K562 (cell line): ENCODE measurements around the gene PPM1E. TPM values are rescaled to one million over a fixed set of nuclear protein-coding genes. Genes with fewer than 3 reads are reported as not detected.

ENCODE experiments used
- ATAC-seq: fragments of 200-7000 bp; cut with Tn5 transposase; 3 replicates; pipeline ENCODE4 v1.9.1; 2020; ENCODE audit warnings: moderate library complexity
- BruUV-seq: library from RNA; stranded (reverse); fragments of 400-500 nt; replicated peaks from 2 replicates; lab custom pipeline; 2021; lab: Mats Ljungman, UMichigan
- CTCF ChIA-PET: fragments of 300-600 bp; formaldehyde crosslinking; extraction: SDS; loops from one replicate; lab custom pipeline; 2021; ENCODE audit warnings: low intra/inter-chr PET ratio; lab: Yijun Ruan, JAX
- POLR2A ChIA-PET: fragments of 300-600, 350-650 bp; sonication (Branson Sonifier 250); formaldehyde crosslinking; extraction: SDS; loops from one replicate; lab custom pipeline; 2021; ENCODE audit warnings: antibody characterized with exemption, inconsistent platforms; lab: Yijun Ruan, JAX
- DNase-seq, 4 experiments: peaks; one replicate each; pipeline versions ENCODE4 v3.0.0 to v3.0.0-alpha.2; 2011 to 2018; ENCODE audit warnings: low spot score in 3 of 4, mixed read lengths in 3 of 4; ENCODE audit errors: extremely low read depth in 1 of 4
- FAIRE-seq: peaks from 2 replicates; lab custom pipeline; 2011; peaks lifted over from hg19 to GRCh38; lab: Jason Lieb, UNC
- H2AFZ ChIP-seq: 2 replicates; pipeline ENCODE4 v1.6.0; 2011; ENCODE audit warnings: low read depth, low read length, control low read depth, inconsistent platforms
- H3K27ac ChIP-seq: fragments of 200-600 bp; 3 replicates; pipeline ENCODE4 v1.8.0; 2011; ENCODE audit warnings: low read depth, mild to moderate bottlenecking, control low read depth, inconsistent platforms, low read length, moderate library complexity, mixed read lengths; ENCODE audit errors: extremely low read depth
- H3K27me3 ChIP-seq, 2 experiments: fragments of 300-600 bp in 1 of 2; 2 replicates in 1 of 2; 3 replicates in 1 of 2; pipeline versions ENCODE4 v1.6.0 to v1.8.0; 2011; ENCODE audit warnings: inconsistent platforms in 2 of 2, low read length in 2 of 2, mild to moderate bottlenecking in 1 of 2, mixed read lengths in 1 of 2, moderate library complexity in 1 of 2; ENCODE audit not compliant: control insufficient read depth in 2 of 2, insufficient read depth in 2 of 2
- H3K36me3 ChIP-seq: fragments of 300-600 bp; 3 replicates; pipeline ENCODE4 v1.8.0; 2011; ENCODE audit warnings: mild to moderate bottlenecking, low read length, inconsistent platforms; ENCODE audit not compliant: control insufficient read depth, insufficient read depth
- H3K4me1 ChIP-seq, 2 experiments: fragments of 200-600 bp in 1 of 2; replicated peaks in 1 of 2; 2 replicates in 1 of 2; 3 replicates in 1 of 2; pipeline versions ENCODE4 v1.5.1 to v1.8.0; 2011; ENCODE audit warnings: inconsistent platforms in 2 of 2, low read length in 2 of 2, mild to moderate bottlenecking in 1 of 2, mixed read lengths in 1 of 2, moderate library complexity in 1 of 2; ENCODE audit not compliant: control insufficient read depth in 2 of 2, insufficient read depth in 2 of 2
- H3K4me2 ChIP-seq: 2 replicates; pipeline ENCODE4 v1.6.1; 2011; ENCODE audit warnings: low read length, control low read depth, inconsistent platforms, mixed read lengths; ENCODE audit not compliant: insufficient read depth
- H3K4me3 ChIP-seq: fragments of 200-600 bp; sonication (generic), shearing (Covaris generic); 2 replicates; pipeline ENCODE4 v1.5.1; 2016; ENCODE audit warnings: control low read depth, inconsistent platforms
- H3K79me2 ChIP-seq: fragments of 200-600 bp; 3 replicates; pipeline ENCODE4 v1.8.0; 2011; ENCODE audit warnings: low read length, inconsistent platforms; ENCODE audit not compliant: control insufficient read depth, insufficient read depth
- H3K9ac ChIP-seq, 2 experiments: 2 replicates each; pipeline versions ENCODE4 v1.6.0 to v1.6.1; 2011; ENCODE audit warnings: low read depth in 2 of 2, low read length in 2 of 2, control low read depth in 1 of 2, inconsistent platforms in 1 of 2, mild to moderate bottlenecking in 1 of 2, mixed read lengths in 1 of 2; ENCODE audit not compliant: insufficient read depth in 1 of 2
- H3K9me1 ChIP-seq: one replicate; pipeline ENCODE4 v1.6.0; 2011; ENCODE audit warnings: inconsistent platforms, mild to moderate bottlenecking, low read length, moderate library complexity; ENCODE audit not compliant: control insufficient read depth, insufficient read depth
- H3K9me3 ChIP-seq: replicated peaks from 2 replicates; pipeline ENCODE4 v1.5.1; 2011; ENCODE audit warnings: low read depth, low read length, inconsistent platforms; ENCODE audit not compliant: control insufficient read depth, insufficient read depth
- H4K20me1 ChIP-seq: replicated peaks from 2 replicates; pipeline ENCODE4 v1.6.1; 2011; ENCODE audit warnings: low read length, inconsistent platforms, mixed read lengths; ENCODE audit not compliant: control insufficient read depth, insufficient read depth
- BRCA1 ChIP-seq, 2 experiments: fragments of 450-650 bp in 1 of 2; sonication (generic) in 1 of 2; formaldehyde crosslinking in 1 of 2; IDR thresholded peaks; 2 replicates each; pipeline versions ENCODE4 v1.5.0 to v1.6.1; 2017 to 2020; ENCODE audit warnings: mild to moderate bottlenecking in 1 of 2, missing genetic modification reagents in 1 of 2
- C11orf30 ChIP-seq: fragments of 450-650 bp; IDR thresholded peaks from 2 replicates; pipeline ENCODE4 v1.6.1; 2016; ENCODE audit warnings: low read depth, mild to moderate bottlenecking
- KDM1A ChIP-seq, 2 experiments: fragments of 450-650 bp; IDR thresholded peaks; 2 replicates each; pipeline ENCODE4 v1.6.1; 2016; ENCODE audit warnings: mild to moderate bottlenecking in 2 of 2
- RBM25 ChIP-seq: fragments of 200-400 bp; formaldehyde crosslinking; IDR thresholded peaks from 2 replicates; pipeline ENCODE4 v1.6.1; 2018; ENCODE audit warnings: low read length, low read depth, moderate library complexity; ENCODE audit not compliant: severe bottlenecking
- STAT5A ChIP-seq: IDR thresholded peaks from 2 replicates; pipeline ENCODE4 v1.6.1; 2012; ENCODE audit warnings: low read length, inconsistent platforms, borderline replicate concordance
- TEAD2 ChIP-seq: fragments of 450-650 bp; IDR thresholded peaks from 2 replicates; pipeline ENCODE4 v1.6.1; 2016; ENCODE audit warnings: missing genetic modification characterization, control low read depth, missing compliant biosample characterization
- ZFX ChIP-seq: sonication (generic); formaldehyde crosslinking; IDR thresholded peaks from 2 replicates; pipeline ENCODE4 v1.8.0; 2022; ENCODE audit warnings: mild to moderate bottlenecking, missing genetic modification reagents, moderate library complexity
- ZNF143 ChIP-seq: sonication (generic); formaldehyde crosslinking; IDR thresholded peaks from 2 replicates; pipeline ENCODE4 v1.9.0; 2022; ENCODE audit warnings: mild to moderate bottlenecking, missing genetic modification reagents
- WGBS: fragments of 100-300 bp; shearing (Covaris generic); methylation state at CpG from one replicate; pipeline ENCODE4 v1.1.6; 2016; ENCODE audit warnings: low coverage, mixed read lengths; ENCODE audit not compliant: insufficient coverage; ENCODE audit errors: missing lambda C conversion rate; 5-methylcytosine and 5-hydroxymethylcytosine counted together
- in situ Hi-C: fragments of 300-500 bp; cut with MboI; formaldehyde crosslinking; loops from 4 replicates; pipeline ENCODE4 v1.15.0; 2018; ENCODE audit warnings: inconsistent platforms, mixed read lengths
- intact Hi-C: fragments of 100-400 bp; cut with micrococcal nuclease; formaldehyde crosslinking; loops from 2 replicates; pipeline ENCODE4 v1.14.2; 2022
- polyA plus RNA-seq, 8 experiments: library from polyadenylated mRNA; depleted of rRNA in 4 of 8; stranded (reverse) in 5 of 8; unstranded in 3 of 8; fragments of >200 nt; fragmentation: Nextera tagmentation in 2 of 8; fragmentation: Illumina TruSeq in 1 of 8; extraction: Ambion mirVana in 2 of 8; extraction: Trizol in 1 of 8; gene quantifications; 2 replicates each; pipeline versions ENCODE4 v1.2.1 to v1.2.3, GENCODE V29; 2011 to 2014; ENCODE audit warnings: inconsistent platforms in 1 of 8, missing spikeins in 1 of 8
- total RNA-seq, 7 experiments: library from RNA; depleted of rRNA in 6 of 7; stranded (reverse); fragments of >200 nt in 6 of 7; fragmentation: Illumina TruSeq in 2 of 7; extraction: Trizol in 2 of 7; gene quantifications; 2 replicates each; pipeline versions ENCODE4 v1.2.1 to v1.2.3, GENCODE V29; 2011 to 2021; ENCODE audit warnings: low replicate concordance in 1 of 7

The PPM1E gene
- total and polyA plus RNA-seq, 9 of the 15 experiments (the other 6 are each of a cell fraction or from before 2014, with no cell fraction given) = 1.0 to 5.7 (median 4.7) TPM

- TF ChIP-seq BRCA1 (IDR thresholded peaks at IDR 0.05) = no peak
- no peak for TF ChIP-seq BRCA1 (CRISPR knock-in tag; IDR thresholded peaks at IDR 0.05)
- no peak for TF ChIP-seq STAT5A
- TF ChIP-seq KDM1A (IDR thresholded peaks at IDR 0.05) = no peak
- no peak for TF ChIP-seq RBM25
- TF ChIP-seq TEAD2 (tag) = no peak
- no peak for TF ChIP-seq C11orf30
- no peak for TF ChIP-seq ZNF143
- no peak for TF ChIP-seq ZFX
- Histone ChIP-seq H3K36me3 (no peaks in the 10 kb centered on the region), H3K9me3 (no peaks in the 10 kb centered on the region), H3K9me1 (no peaks in the 10 kb centered on the region), H3K27ac (no peak overlapping the region), H3K4me3 (no peak overlapping the region), H3K79me2 (no peaks in the 10 kb centered on the region), H3K4me2 (no peak overlapping the region), H3K9ac (no peak overlapping the region), H2AFZ (no peak overlapping the region), H4K20me1 (no peaks in the 10 kb centered on the region), H3K27me3 (no peaks in the 10 kb centered on the region), H3K4me1 (peaks cover 0 to 10% of the 10 kb centered on the region in 2 experiments; a peak in 3 of 5 replicates)
- CTCF ChIA-PET = no interaction called here
- POLR2A ChIA-PET = no interaction called here
- BruUV-seq = no TSS peak
- intact Hi-C loops (no loop called here), in situ Hi-C loops (no loop called here)
- no peak for FAIRE-seq
- WGBS = 70% methylated on average over 3 of the region's 3 CpGs
- ATAC-seq = no peak
- no peak for DNase-seq
Measured at GRCh38 chr17:58982626-58983025, 227.0 kb downstream of the PPM1E start.
